GM19467 (cell line): Measurements from ENCODE around the gene TTF2.
"Not testable (repeated sequence)": the region's sequence is repeated elsewhere in the genome, so short reads cannot be mapped to it uniquely, and the experiment has no call there.

Experiments
- ATAC-seq: cut with Tn5 transposase; IDR thresholded peaks from one replicate; pipeline ENCODE4 v1.9.1; 2021; ENCODE audit warnings: mild to moderate bottlenecking, moderate library complexity; ENCODE audit not compliant: unreplicated experiment

The TTF2 gene

GRCh38 chr1:117147856-117148588 lies 87.9 kb downstream of the TTF2 start:
- ATAC-seq = no peak

GRCh38 chr1:117150316-117150715 lies 90.2 kb downstream of the TTF2 start:
- ATAC-seq = no peak

- ATAC-seq = not testable (repeated sequence)
These were observed 91.2 kb downstream of the TTF2 start for GRCh38 chr1:117151305-117151704.
